Ovary (tissue), 3 donors: Measurements from ENCODE around the gene ABCE1.

ENCODE experiments used
- CTCF ChIP-seq, 3 donors: fragments of 450-650 bp in 2 of 3; fragments of 200-600 bp in 1 of 3; IDR thresholded peaks; one replicate each; pipeline versions ENCODE4 v1.5.1 to v1.8.0; 2016 to 2022; ENCODE audit warnings: antibody characterized with exemption in 3 of 3, mild to moderate bottlenecking in 1 of 3
- POLR2A ChIP-seq: fragments of 450-650 bp; IDR thresholded peaks from one replicate; pipeline ENCODE4 v1.6.1; 2017; ENCODE audit warnings: antibody characterized with exemption, mild to moderate bottlenecking, moderate library complexity
- donor health status: DM: no; HTN: no; CAD: no.

- TF ChIP-seq CTCF (IDR thresholded peaks at IDR 0.05), result no peak
- no peak for TF ChIP-seq POLR2A
These were observed 57.3 kb downstream of the ABCE1 start for GRCh38 chr4:145155268-145155870.
